ENCODE measurements around the gene TREML2. TPM values are rescaled to one million over a fixed set of nuclear protein-coding genes. Genes with fewer than 3 reads are reported as not detected.
"Not testable (repeated sequence)": the region's sequence is repeated elsewhere in the genome, so short reads cannot be mapped to it uniquely, and the experiment has no call there.

TREML2 gene
- total RNA-seq, 2 donors from 2014 or later: 3.3 to 6.2 TPM

DNA sequence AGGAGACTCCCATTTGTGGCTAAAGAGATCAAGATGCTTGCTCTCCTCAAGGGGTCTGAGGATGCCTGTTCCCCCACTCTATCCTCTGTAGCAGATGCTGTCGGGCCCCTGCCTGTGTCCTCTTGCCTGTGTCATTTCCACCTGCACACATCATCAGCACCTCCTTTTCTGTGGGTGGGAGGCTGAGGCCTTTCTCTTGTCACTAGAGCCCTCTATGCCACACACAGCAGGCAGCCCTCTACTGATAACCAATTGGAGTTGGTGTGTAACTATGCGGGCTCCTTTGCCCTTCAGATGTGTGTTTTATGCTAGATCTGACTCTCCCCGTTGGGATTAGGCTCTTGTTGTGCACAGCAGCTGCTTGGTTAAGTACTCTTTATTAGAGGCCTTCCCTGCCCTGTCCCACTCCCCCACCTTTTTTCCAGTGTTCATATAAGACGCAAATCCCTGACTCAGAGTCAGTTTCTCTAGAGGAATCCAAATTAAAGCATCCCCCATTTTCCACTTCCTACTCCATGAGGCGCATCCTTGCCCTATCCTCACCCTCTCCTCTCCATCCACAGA lies 7.7 kb downstream of the TREML2 start:
- peaks cover 18% of the 10 kb centered on the region for H3K4me1 Mint-ChIP-seq
- peaks cover 9% of the 10 kb centered on the region for H3K36me3 Mint-ChIP-seq (ENCODE audit: low read depth)
- H3K4me3 Mint-ChIP-seq: no peak overlapping the region
- ATAC-seq (replicated peaks): no peak
- peak overlapping the region; percentile 50 for H3K27ac Mint-ChIP-seq
- no peaks in the 10 kb centered on the region for H3K27me3 Mint-ChIP-seq
- peaks cover 4% of the 10 kb centered on the region for H3K9me3 Mint-ChIP-seq

- H3K4me1 Mint-ChIP-seq: peaks cover 11% of the 10 kb centered on the region
- no peak overlapping the region for H3K4me3 Mint-ChIP-seq
- peak; percentile 84 for ATAC-seq (replicated peaks)
- peak overlapping the region; percentile 65 for H3K27ac Mint-ChIP-seq
- H3K36me3 Mint-ChIP-seq (ENCODE audit: low read depth): peaks cover 6% of the 10 kb centered on the region
- H3K27me3 Mint-ChIP-seq: no peaks in the 10 kb centered on the region
- peaks cover 4% of the 10 kb centered on the region for H3K9me3 Mint-ChIP-seq
These were observed 9.4 kb downstream of the TREML2 start for GRCh38 chr6:41191569-41191968.

DNA sequence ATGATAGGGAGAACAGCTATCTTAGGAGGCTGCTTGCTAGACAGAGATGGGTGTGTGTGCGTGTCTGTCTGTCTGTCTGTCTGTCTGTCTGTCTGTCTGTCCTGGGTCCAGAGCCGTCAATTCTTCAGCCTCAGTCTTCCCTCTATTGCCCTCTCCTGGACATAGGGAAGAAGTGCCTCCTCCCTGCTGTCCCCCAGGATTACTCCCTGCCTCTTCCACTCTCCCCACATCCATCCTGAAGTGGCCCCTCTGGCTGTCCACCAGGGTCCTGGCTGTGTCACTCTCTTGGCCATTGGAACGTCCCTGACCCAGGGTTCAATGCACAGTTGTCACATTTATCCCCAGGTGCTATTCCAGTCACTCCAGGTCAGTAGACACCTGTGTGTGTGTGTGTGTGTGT lies 10.2 kb downstream of the TREML2 start:
- no peak for ATAC-seq (replicated peaks)
- H3K9me3 Mint-ChIP-seq: peaks cover 4% of the 10 kb centered on the region
- no peak overlapping the region for H3K27ac Mint-ChIP-seq
- no peaks in the 10 kb centered on the region for H3K27me3 Mint-ChIP-seq
- H3K4me3 Mint-ChIP-seq: no peak overlapping the region
- peaks cover 5% of the 10 kb centered on the region for H3K36me3 Mint-ChIP-seq (ENCODE audit: low read depth)
- H3K4me1 Mint-ChIP-seq: peaks cover 11% of the 10 kb centered on the region

DNA sequence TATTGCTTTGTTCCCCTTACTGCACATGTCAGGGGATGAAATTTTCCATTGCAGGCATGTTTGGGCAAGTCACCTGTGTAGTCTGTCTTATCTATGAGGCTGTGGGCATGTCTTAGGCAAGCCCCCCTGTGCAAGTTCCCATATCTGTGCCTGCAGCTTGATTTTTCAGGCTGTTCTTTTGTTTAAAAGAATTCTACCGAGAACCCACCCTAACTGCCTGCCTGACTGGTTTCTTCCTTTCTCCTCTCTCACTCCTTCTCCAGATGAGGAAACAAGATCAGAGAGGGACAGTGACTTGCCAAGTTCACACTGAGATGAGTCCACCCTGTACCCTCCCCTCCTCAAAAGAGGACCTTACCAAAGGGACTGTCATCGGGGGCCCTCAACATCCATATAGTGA lies 11.0 kb downstream of the TREML2 start:
- ATAC-seq (replicated peaks): no peak
- no peak overlapping the region for H3K27ac Mint-ChIP-seq
- H3K36me3 Mint-ChIP-seq (ENCODE audit: low read depth): no peaks in the 10 kb centered on the region
- H3K4me3 Mint-ChIP-seq: no peak overlapping the region
- peaks cover 4% of the 10 kb centered on the region for H3K9me3 Mint-ChIP-seq
- H3K27me3 Mint-ChIP-seq: no peaks in the 10 kb centered on the region
- peaks cover 11% of the 10 kb centered on the region for H3K4me1 Mint-ChIP-seq

GRCh38 chr6:41189046-41189445 lies 11.9 kb downstream of the TREML2 start:
- not testable (repeated sequence) for H3K27me3 Mint-ChIP-seq; ATAC-seq (replicated peaks); H3K27ac Mint-ChIP-seq; H3K4me3 Mint-ChIP-seq; H3K9me3 Mint-ChIP-seq; H3K36me3 Mint-ChIP-seq (ENCODE audit: low read depth)
- peaks cover 11% of the 10 kb centered on the region for H3K4me1 Mint-ChIP-seq

- no peak overlapping the region for H3K27ac Mint-ChIP-seq
- no peak for ATAC-seq (replicated peaks)
- H3K27me3 Mint-ChIP-seq: no peaks in the 10 kb centered on the region
- H3K36me3 Mint-ChIP-seq (ENCODE audit: low read depth): no peaks in the 10 kb centered on the region
- peaks cover 6% of the 10 kb centered on the region for H3K4me1 Mint-ChIP-seq
- peaks cover 4% of the 10 kb centered on the region for H3K9me3 Mint-ChIP-seq
- no peak overlapping the region for H3K4me3 Mint-ChIP-seq
These were observed 12.7 kb downstream of the TREML2 start for GRCh38 chr6:41187924-41188886.

GRCh38 chr6:41186031-41186562 lies 14.9 kb downstream of the TREML2 start:
- no peak for ATAC-seq (replicated peaks)
- H3K36me3 Mint-ChIP-seq (ENCODE audit: low read depth): no peaks in the 10 kb centered on the region
- H3K9me3 Mint-ChIP-seq: peaks cover 4% of the 10 kb centered on the region
- peaks cover 10% of the 10 kb centered on the region for H3K4me1 Mint-ChIP-seq
- H3K4me3 Mint-ChIP-seq: no peak overlapping the region
- H3K27ac Mint-ChIP-seq: peak overlapping the region; percentile 13
- H3K27me3 Mint-ChIP-seq: no peaks in the 10 kb centered on the region

GRCh38 chr6:41184761-41185160 lies 16.2 kb downstream of the TREML2 start:
- Mint-ChIP-seq H3K4me1 (peaks cover 10% of the 10 kb centered on the region), H3K9me3 (peaks cover 4% of the 10 kb centered on the region), H3K36me3 (ENCODE audit: low read depth) (no peaks in the 10 kb centered on the region), H3K27ac (no peak overlapping the region), H3K4me3 (no peak overlapping the region), H3K27me3 (no peaks in the 10 kb centered on the region)
- no peak for ATAC-seq (replicated peaks)

DNA sequence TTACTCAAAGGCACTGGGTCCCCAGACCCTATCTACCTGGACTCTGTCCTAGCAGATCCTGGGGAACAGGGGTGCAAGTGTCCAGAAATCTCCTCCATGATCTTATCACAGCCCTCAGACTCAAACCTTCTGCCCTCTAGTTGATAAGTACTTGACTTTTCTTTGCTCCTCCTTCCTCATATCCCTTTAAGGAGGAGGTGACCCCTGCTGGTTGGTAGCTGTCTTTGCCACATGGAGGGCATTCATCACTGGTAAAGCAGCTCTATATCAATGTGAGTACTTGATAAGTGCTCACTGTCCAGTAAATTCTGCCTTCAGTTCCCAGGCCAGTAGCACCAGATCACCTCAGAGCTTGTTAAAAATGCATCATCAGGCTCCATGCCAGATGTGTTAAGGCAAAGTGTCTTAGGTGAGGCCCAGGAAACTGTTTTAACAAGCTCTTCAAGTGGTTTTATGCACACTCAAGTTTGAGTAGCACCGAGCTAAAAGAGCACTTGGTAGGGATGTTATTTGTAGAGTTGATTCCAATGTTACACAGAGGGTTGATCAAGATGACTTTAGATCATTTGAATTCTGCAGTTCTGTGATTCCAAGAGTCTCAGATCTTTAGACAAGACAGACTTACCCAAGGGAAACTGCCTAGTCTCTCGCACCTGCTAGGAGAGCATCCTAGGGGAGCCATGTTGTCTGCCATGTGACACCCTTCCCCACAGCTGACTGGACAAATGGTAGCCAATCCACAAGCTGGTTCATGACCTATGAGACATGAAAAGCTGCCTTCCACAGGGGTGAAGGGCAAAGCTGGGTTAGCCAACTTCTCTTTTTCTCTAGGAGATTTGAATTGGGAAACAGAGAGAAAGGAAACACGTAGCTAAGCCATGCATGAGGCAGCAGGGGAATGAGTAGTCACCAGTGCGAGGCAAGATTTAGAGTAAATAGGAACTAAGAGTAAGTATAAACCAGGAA lies 18.6 kb downstream of the TREML2 start:
- Mint-ChIP-seq H3K4me1 (peaks cover 6% of the 10 kb centered on the region), H3K27me3 (peaks cover 5% of the 10 kb centered on the region), H3K36me3 (ENCODE audit: low read depth) (no peaks in the 10 kb centered on the region), H3K9me3 (no peaks in the 10 kb centered on the region), H3K27ac (peak overlapping the region; percentile 27), H3K4me3 (no peak overlapping the region)
- peak; percentile 88 for ATAC-seq (replicated peaks)

DNA sequence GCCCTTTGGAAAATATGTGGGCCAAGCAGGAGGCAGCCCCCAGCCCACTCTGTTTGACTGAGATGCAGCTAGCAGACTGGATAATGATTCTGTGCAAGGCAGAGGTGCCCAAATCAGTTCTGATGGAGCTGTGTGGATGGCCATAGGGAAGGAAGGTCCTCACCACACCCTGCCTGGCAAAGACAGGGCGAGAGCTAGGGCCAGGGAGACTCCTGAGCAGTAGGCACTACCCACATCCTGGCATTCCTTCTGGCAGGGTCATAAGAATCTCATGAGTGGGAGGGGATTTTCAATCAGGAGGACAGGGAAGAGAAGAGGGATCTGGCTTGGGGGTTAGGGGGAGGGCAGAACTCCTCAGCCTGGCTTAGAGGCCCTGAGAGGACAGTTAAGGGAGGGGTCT lies 19.4 kb downstream of the TREML2 start:
- peak overlapping the region; percentile 27 for H3K27ac Mint-ChIP-seq
- H3K27me3 Mint-ChIP-seq: peaks cover 9% of the 10 kb centered on the region
- ATAC-seq (replicated peaks): no peak
- peaks cover 6% of the 10 kb centered on the region for H3K4me1 Mint-ChIP-seq
- H3K4me3 Mint-ChIP-seq: no peak overlapping the region
- no peaks in the 10 kb centered on the region for H3K36me3 Mint-ChIP-seq (ENCODE audit: low read depth)
- H3K9me3 Mint-ChIP-seq: no peaks in the 10 kb centered on the region

GRCh38 chr6:41179163-41179562 lies 21.8 kb downstream of the TREML2 start:
- no peak overlapping the region for H3K27ac Mint-ChIP-seq
- H3K36me3 Mint-ChIP-seq (ENCODE audit: low read depth): no peaks in the 10 kb centered on the region
- H3K27me3 Mint-ChIP-seq: peaks cover 16% of the 10 kb centered on the region
- H3K4me3 Mint-ChIP-seq: no peak overlapping the region
- ATAC-seq (replicated peaks): no peak
- no peaks in the 10 kb centered on the region for H3K9me3 Mint-ChIP-seq
- H3K4me1 Mint-ChIP-seq: peaks cover 6% of the 10 kb centered on the region

- peaks cover 16% of the 10 kb centered on the region for H3K27me3 Mint-ChIP-seq
- H3K9me3 Mint-ChIP-seq: no peaks in the 10 kb centered on the region
- no peak for ATAC-seq (replicated peaks)
These were observed 23.3 kb downstream of the TREML2 start for GRCh38 chr6:41177695-41178094.

GRCh38 chr6:41177287-41177686 lies 23.7 kb downstream of the TREML2 start:
- H3K27me3 Mint-ChIP-seq: peaks cover 16% of the 10 kb centered on the region

More at GRCh38 chr6:41177695-41178094, 23.3 kb downstream of the TREML2 start:
- no peak overlapping the region for H3K4me3 Mint-ChIP-seq
- H3K36me3 Mint-ChIP-seq (ENCODE audit: low read depth): no peaks in the 10 kb centered on the region
- no peak overlapping the region for H3K27ac Mint-ChIP-seq
- H3K4me1 Mint-ChIP-seq: peaks cover 6% of the 10 kb centered on the region

GRCh38 chr6:41176189-41176588 lies 24.8 kb downstream of the TREML2 start:
- no peaks in the 10 kb centered on the region for H3K4me1 Mint-ChIP-seq
- no peak overlapping the region for H3K27ac Mint-ChIP-seq
- no peaks in the 10 kb centered on the region for H3K36me3 Mint-ChIP-seq (ENCODE audit: low read depth)
- H3K9me3 Mint-ChIP-seq: no peaks in the 10 kb centered on the region
- peaks cover 16% of the 10 kb centered on the region for H3K27me3 Mint-ChIP-seq
- H3K4me3 Mint-ChIP-seq: no peak overlapping the region
- ATAC-seq (replicated peaks): no peak

More at GRCh38 chr6:41177287-41177686, 23.7 kb downstream of the TREML2 start:
- Mint-ChIP-seq H3K4me1 (peaks cover 6% of the 10 kb centered on the region), H3K4me3 (no peak overlapping the region), H3K36me3 (ENCODE audit: low read depth) (no peaks in the 10 kb centered on the region), H3K9me3 (no peaks in the 10 kb centered on the region), H3K27ac (no peak overlapping the region)
- ATAC-seq (replicated peaks): no peak

Data from activated T-helper 17 cell treated with anti-CD3 and anti-CD28 coated beads, Interleukin-2, amount 50 U/mL, for 72 hours (primary cell).